Activated CD4-positive, CD25-positive, alpha-beta regulatory T cell treated with anti-CD3 and anti-CD28 coated beads, Interleukin-2, amount 50 U/mL, for 16 hours (primary cell): ENCODE measurements around the gene GEMIN7.
A peak's percentile ranks its signal among the peaks of the same experiment; 100 is the strongest.

Experiments used
- DNase-seq: peaks from one replicate; pipeline ENCODE4 v3.0.0-alpha.2; 2020; ENCODE audit warnings: low read depth, low spot score

GEMIN7 gene

GRCh38 chr19:45061965-45062364 is 17.1 kb upstream of the GEMIN7 start:
- DNase-seq: no peak

DNA sequence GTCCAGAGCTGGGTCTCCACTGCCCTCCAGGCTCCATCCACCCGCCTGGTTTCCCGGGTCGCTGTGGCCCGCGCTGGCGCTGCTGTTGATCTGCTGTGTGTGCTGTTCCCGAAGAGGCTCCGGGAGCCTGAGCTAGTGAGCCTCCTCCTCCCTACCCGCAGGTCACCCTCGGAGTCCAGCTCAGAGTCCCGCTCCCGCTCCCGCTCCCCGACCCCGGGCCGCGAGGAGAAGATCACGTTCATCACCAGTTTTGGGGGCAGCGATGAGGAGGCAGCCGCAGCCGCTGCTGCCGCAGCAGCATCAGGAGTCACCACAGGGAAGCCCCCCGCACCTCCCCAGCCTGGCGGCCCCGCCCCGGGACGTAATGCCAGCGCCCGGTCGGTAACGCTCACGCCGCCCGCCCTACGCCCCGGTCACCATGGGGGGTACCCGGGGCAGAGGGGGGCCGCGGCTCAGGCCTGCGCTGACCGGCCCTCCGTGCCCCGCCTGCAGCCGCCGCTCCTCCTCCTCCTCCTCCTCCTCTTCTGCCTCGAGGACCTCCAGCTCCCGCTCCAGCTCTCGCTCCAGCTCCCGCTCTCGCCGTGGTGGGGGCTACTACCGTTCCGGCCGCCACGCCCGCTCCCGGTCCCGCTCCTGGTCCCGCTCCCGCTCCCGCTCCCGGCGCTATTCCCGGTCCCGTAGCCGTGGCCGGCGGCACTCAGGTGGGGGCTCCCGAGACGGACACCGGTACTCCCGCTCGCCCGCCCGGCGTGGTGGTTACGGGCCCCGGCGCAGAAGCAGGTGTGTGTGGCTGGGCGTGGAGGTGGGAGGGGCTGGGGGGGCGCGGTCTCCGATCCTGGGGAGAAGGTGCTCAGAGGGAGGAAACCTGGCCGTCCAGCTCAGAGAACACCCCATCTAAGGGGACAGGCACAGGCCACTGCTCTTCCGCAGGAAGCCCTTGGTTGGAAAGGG is 14.9 kb upstream of the GEMIN7 start:
- no peak for DNase-seq

GRCh38 chr19:45066921-45067661 is 12.0 kb upstream of the GEMIN7 start:
- no peak for DNase-seq

DNA sequence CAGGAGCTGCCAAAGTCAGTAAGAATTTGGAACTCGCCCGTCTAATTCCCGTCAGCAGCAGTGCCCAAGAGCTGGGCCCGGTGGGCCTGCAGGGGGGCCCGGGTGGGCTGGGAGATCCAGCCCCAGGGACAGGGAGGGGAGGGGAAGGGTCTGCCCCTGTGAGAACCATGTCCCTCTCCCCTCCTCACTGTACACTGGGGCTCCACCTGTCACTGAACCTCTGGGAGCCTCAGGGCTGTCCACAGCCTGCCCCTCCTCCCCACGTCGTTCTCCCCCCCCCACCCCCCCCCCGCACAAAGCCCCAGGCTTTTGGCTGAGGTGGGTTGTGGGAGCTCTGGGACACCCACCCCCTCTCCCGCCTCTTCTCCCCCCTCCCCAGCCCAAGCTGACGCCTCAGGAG is 11.0 kb upstream of the GEMIN7 start:
- no peak for DNase-seq

DNA sequence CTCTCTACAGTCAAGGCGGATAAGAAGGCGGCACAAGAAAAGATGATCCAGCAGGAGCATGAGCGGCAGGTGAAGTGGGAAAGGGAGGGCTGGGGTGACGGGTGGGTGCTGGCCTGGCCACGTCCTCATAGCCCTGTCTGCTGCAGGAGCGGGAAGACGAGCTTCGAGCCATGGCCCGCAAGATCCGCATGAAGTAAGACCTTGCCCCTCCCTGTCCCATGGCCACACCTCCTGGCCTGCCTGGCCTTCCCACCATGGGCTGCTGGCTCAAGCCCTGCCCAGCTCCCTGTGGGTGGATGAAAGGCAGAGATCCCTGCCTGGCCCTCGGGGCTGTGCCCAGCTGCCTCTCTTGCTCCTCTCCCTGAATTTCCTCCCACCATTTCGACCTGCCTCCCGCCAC is 10.0 kb upstream of the GEMIN7 start:
- no peak for DNase-seq

DNA sequence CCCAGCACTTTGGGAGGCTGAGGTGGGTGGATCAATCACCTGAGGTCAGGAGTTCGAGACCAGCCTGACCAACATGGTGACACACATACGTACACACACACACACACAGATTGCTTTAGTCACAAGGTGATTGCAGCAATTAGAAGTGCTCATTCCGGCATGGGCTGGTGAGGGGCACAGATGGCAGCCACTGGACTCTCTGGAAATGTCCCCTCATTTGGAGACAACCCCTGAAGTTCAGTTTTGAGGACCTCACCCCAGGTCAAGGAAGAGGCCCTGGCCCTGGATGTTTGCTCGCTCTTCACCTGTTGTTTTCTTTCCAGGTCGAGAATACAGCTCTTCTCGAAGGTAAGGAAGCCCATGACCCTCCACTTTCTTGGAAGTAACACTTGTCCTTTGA is 8.8 kb upstream of the GEMIN7 start:
- no peak for DNase-seq

DNA sequence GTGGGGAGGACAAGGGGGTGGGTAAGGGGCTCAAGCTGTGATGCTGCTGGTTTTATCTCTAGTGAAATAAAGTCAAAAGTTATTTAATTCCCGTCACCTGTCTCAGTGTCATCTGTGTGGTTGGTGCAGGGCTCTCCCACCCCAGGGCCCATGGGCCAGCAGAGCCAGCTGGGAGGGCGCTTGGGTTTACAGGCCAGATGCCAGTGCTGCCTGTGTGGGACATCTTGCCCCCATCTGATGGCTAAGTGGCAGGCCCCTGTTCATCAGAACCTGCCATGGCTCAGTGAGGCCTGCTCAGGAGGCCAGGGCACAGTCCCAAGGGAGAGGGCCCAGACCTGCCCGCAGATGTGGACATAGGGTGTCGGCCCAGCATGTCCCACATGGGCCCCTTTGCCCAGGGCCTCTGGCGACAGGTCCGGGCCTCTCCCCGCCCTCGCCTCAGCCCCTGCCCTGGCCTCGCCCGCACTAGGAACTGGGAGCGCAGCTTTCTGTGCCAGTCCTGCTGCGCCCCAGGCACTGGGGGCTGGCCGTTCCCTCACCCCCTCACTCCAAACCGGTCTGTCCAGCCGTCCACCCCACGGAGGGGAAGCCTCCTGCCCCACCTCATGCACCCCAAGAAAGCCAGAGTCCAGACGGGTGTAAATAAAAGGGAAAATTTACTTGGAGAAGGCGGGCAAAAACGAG is 8.1 kb upstream of the GEMIN7 start:
- no peak for DNase-seq

- no peak for DNase-seq
These were observed 7.5 kb upstream of the GEMIN7 start for GRCh38 chr19:45071545-45071938.

- no peak for DNase-seq
These were observed 6.9 kb upstream of the GEMIN7 start for GRCh38 chr19:45071969-45072790.

DNA sequence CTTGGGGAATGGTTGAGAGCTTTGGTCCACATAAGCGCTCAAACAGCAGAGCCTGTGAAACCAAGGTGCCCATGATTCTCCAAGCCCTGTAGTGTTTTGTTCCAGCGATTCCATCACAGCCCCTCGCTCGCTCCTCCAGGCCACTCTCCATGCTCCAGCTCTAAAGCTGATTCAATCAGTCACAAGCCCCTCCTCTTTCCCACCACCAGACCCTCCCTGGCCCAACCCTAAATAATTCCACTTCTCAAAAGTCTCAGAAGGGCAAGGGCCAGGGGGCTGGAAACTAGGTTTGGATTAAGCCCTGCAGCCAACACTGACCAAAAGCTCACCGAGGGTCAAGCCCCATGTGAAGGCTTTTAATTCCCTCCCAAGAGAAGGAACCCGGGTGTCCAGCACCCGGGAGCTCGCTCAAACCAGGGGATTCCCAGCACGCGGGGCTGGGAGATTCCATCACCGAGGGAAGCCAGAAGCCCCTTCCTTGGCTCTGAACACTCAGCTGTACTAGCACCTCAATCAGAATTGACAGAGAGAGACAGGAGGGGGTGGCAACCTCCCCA is 4.2 kb upstream of the GEMIN7 start:
- no peak for DNase-seq

DNA sequence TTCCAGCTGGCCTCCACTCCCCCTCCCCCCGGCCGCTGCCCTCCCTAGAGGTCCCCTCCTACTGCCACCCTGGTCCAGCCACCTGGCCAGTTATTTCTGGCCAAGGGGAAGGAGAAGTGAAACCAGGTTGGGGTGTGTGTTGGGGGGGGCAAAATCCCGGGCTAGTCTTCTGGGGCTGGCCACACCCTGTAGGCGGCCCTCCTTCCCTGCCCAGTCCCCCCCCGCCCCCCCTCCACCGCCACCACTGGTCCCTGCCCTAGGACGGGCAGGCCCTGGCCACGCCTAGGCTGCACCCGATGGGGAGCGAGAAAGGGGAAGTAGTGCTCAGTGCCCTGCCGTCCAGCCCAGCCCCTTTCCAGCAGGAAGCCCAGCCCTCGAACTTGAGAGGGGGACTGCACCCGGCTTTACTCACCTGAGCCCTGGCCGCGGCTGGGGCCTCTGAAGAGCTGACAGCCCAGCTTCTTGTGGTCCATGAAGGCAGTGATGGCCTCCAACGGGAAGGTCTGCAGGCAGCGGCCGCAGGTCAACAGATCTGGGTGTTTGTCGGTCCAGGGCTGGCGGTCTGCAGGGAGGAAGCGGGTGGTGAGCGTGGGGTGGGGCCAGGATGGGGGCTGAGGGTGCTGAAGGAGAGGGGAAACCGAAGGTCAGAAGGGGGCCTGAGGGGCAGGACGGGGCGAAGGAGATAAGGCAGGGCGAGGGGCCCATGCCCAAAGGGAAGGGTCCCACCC is 3.6 kb upstream of the GEMIN7 start:
- DNase-seq: no peak

- peak; percentile 54 for DNase-seq
These were observed 2.8 kb upstream of the GEMIN7 start, which contains the start of gene ZNF296 for GRCh38 chr19:45076029-45076850. Gene ZNF296 (minus strand): TSS chr19:45076478. CDS start chr19:45076373, 105 bp downstream.

DNA sequence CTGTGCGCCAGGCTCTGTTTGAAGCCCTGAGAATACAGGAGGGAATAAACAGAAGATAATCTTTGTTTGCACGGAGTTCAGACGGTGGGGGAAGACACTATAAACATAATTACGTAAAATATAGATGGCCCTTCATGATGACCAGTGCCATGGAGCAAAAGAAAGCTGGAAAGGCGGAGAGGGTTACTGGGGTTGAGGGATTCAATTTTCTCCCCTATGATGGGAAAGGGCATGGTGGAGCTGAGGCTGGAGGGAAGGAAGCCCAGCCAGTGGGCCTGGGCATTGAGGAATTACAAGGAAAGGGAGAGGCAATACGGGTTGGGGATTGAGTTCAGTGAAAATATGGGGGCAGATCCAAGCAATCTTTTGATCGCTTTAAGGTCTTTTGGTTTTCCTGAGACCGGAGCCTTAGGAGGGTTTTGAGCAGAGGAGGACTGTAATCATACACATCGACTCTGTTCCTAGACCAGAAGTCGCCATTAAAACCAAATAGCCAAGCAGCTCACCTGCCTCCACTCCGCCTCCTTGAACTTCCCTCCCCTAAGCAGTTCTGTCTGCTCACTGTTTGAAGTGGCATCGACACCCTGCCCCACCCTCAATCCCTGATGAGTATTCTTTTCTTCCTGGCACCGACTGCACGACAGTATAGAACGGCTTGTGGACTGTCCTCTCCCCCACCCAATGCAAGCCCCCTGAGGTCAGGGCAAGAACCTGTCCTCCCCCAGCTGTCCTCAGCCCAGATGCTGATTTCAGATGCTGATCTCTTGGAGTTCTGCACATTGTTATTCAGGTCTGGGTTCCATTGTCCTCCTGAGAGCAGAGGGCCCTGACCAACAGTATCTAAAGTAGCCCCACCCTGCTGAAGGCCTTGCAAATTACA is 2.0 kb upstream of the GEMIN7 start:
- DNase-seq: no peak

GRCh38 chr19:45078390-45079062 is 534 bp upstream of the GEMIN7 start:
- no peak for DNase-seq

DNA sequence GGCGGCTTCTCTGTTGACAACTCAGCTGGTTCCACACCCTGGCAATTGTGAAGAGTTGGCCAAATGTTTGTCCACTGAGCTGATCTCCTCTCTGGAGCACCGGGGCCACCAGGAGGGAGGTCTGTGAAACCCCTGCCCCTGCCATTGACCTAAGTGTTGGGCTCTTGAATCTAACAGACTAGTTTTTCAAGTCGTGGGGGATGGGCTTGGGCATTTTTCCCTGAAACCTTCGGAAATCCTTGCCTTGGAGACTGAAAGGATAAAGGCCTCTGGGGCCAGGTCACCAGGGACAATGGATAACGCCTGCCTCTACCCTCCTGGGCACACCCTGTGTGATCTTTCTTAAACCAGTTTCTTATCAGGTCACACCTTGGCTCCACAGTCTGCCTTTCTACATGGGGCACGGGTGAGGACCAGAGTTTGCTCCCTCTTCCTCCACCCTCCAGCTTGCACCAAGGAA is 881 bp downstream of the GEMIN7 start:
- DNase-seq: no peak

DNA sequence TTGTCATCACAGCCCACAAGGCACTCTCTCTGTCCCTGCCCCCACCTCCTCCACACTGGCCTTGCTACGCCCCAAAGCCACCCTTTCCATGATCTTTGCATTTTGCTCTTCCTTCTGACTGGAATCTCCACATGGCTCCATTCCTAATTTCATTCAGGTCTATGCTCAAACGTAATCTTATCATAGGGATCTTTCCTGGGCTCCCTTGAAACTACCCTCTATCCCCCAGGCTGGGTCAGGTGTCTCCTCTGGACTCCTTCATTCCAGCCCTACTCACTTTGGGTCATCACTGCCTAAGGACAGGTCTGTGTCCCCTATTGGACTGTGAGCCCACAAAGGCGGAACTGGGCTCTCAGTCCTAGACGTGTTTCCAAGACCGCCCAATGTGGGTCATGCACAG is 3.1 kb downstream of the GEMIN7 start:
- no peak for DNase-seq

DNA sequence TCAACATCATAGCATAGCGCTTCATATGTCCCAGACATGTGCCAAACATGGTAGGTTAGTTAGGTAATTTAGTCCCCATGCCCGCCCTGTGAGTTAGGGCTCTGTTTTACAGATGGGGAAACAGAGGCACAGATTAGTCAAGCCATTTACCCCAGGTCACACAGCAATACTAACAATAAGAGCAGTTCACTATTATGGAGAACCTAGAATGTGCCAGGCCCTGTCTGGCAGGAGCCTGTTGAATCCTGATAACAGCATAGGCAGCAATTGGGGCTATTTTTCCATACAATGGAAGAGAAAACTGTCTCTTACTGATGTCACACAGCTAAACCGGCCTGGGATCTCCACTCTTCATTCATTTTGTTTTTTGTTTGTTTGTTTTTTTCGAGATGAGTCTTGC is 7.4 kb downstream of the GEMIN7 start:
- DNase-seq: no peak

DNA sequence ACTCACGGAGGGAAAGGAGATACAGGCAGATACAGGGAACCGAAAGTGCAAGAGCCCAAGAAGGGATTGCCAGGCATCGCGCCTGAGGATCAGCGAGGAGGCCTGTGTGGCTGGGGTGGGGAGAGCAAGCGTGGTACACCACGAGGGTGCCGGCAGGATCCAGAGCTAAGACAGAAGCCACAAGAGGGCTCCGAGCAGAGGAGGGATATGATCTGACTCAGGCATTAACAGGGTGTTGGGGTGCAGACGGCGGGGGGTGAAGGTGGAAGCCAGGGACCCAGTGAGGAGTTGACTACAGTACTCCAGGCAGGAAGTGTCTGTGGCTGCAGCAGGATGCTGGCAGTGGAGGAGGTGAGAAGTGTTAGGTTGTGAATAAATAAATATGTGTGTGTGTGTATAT is 8.5 kb downstream of the GEMIN7 start:
- no peak for DNase-seq
